Adipocyte (in vitro differentiated cells): ENCODE measurements around the gene KRT39.
A peak's percentile ranks its signal among the peaks of the same experiment; 100 is the strongest.

ENCODE experiments used
- DNase-seq: peaks from one replicate; pipeline ENCODE4 v3.0.0-alpha.2; 2015; ENCODE audit warnings: low read depth
- H3K27me3 ChIP-seq: replicated peaks from 2 replicates; pipeline ENCODE4 v1.7.0; 2013; ENCODE audit warnings: mild to moderate bottlenecking, low read length, moderate library complexity; ENCODE audit not compliant: control insufficient read depth, insufficient read depth
- H3K36me3 ChIP-seq: 2 replicates; pipeline ENCODE4 v1.7.0; 2013; ENCODE audit warnings: low read length, mild to moderate bottlenecking, moderate library complexity; ENCODE audit not compliant: control insufficient read depth, insufficient read depth, severe bottlenecking
- H3K4me1 ChIP-seq: 2 replicates; pipeline ENCODE4 v1.7.0; 2013; ENCODE audit warnings: mild to moderate bottlenecking, low read length, moderate library complexity; ENCODE audit not compliant: control insufficient read depth, insufficient read depth
- H3K4me3 ChIP-seq: 2 replicates; pipeline ENCODE4 v1.7.0; 2013; ENCODE audit warnings: mild to moderate bottlenecking, low read length, moderate library complexity
- H3K9ac ChIP-seq: 2 replicates; pipeline ENCODE4 v1.7.0; 2013; ENCODE audit warnings: mild to moderate bottlenecking, low read length, moderate library complexity
- H3K9me3 ChIP-seq: 2 replicates; pipeline ENCODE4 v1.7.0; 2013; ENCODE audit warnings: mild to moderate bottlenecking, low read length, moderate library complexity; ENCODE audit not compliant: control insufficient read depth

The KRT39 gene

GRCh38 chr17:40916366-40916765 is 50.4 kb downstream of the KRT39 start:
- Histone ChIP-seq H3K9ac (no peak overlapping the region), H3K4me1 (peaks cover 23% of the 10 kb centered on the region), H3K4me3 (no peak overlapping the region), H3K36me3 (no peaks in the 10 kb centered on the region), H3K9me3 (no peaks in the 10 kb centered on the region), H3K27me3 (no peaks in the 10 kb centered on the region)
- no peak for DNase-seq

GRCh38 chr17:40915721-40916256 is 51.0 kb downstream of the KRT39 start:
- no peak overlapping the region for H3K9ac ChIP-seq
- no peaks in the 10 kb centered on the region for H3K27me3 ChIP-seq
- no peaks in the 10 kb centered on the region for H3K9me3 ChIP-seq
- H3K36me3 ChIP-seq = no peaks in the 10 kb centered on the region
- H3K4me1 ChIP-seq = peaks cover 27% of the 10 kb centered on the region
- H3K4me3 ChIP-seq = no peak overlapping the region
- DNase-seq = peak; percentile 72

GRCh38 chr17:40915199-40915661 is 51.5 kb downstream of the KRT39 start:
- H3K27me3 ChIP-seq = no peaks in the 10 kb centered on the region
- no peaks in the 10 kb centered on the region for H3K9me3 ChIP-seq
- no peaks in the 10 kb centered on the region for H3K36me3 ChIP-seq
- DNase-seq = peak; percentile 86
- H3K4me1 ChIP-seq = peaks cover 32% of the 10 kb centered on the region
- no peak overlapping the region for H3K4me3 ChIP-seq
- no peak overlapping the region for H3K9ac ChIP-seq

- Histone ChIP-seq H3K9ac (no peak overlapping the region), H3K36me3 (no peaks in the 10 kb centered on the region), H3K4me1 (peaks cover 40% of the 10 kb centered on the region), H3K9me3 (no peaks in the 10 kb centered on the region), H3K4me3 (no peak overlapping the region), H3K27me3 (no peaks in the 10 kb centered on the region)
- no peak for DNase-seq
Measured at GRCh38 chr17:40914075-40914855, 52.5 kb downstream of the KRT39 start.

- Histone ChIP-seq H3K9me3 (no peaks in the 10 kb centered on the region), H3K4me1 (peaks cover 51% of the 10 kb centered on the region), H3K27me3 (no peaks in the 10 kb centered on the region), H3K4me3 (no peak overlapping the region), H3K36me3 (no peaks in the 10 kb centered on the region), H3K9ac (no peak overlapping the region)
- DNase-seq = no peak
Measured at GRCh38 chr17:40912486-40913210, 54.1 kb downstream of the KRT39 start.

- peak; percentile 84 for DNase-seq
- H3K27me3 ChIP-seq = no peaks in the 10 kb centered on the region
- H3K9ac ChIP-seq = peak overlapping the region; percentile 86
- H3K4me3 ChIP-seq = peak overlapping the region; percentile 64
- peaks cover 43% of the 10 kb centered on the region for H3K4me1 ChIP-seq
- H3K9me3 ChIP-seq = no peaks in the 10 kb centered on the region
- no peaks in the 10 kb centered on the region for H3K36me3 ChIP-seq
Measured at GRCh38 chr17:40910441-40910841, 56.3 kb downstream of the KRT39 start.

- H3K4me3 ChIP-seq = peak overlapping the region; percentile 64
- no peaks in the 10 kb centered on the region for H3K27me3 ChIP-seq
- DNase-seq = peak; percentile 84
Measured at GRCh38 chr17:40909755-40910154, 57.0 kb downstream of the KRT39 start.

GRCh38 chr17:40909351-40909750 is 57.4 kb downstream of the KRT39 start:
- H3K9ac ChIP-seq = peak overlapping the region; percentile 86
- H3K4me1 ChIP-seq = peaks cover 35% of the 10 kb centered on the region
- H3K27me3 ChIP-seq = no peaks in the 10 kb centered on the region
- DNase-seq = peak; percentile 99
- no peaks in the 10 kb centered on the region for H3K36me3 ChIP-seq
- H3K9me3 ChIP-seq = no peaks in the 10 kb centered on the region
- H3K4me3 ChIP-seq = peak overlapping the region; percentile 64

More at GRCh38 chr17:40909755-40910154, 57.0 kb downstream of the KRT39 start:
- H3K4me1 ChIP-seq = peaks cover 37% of the 10 kb centered on the region
- peak overlapping the region; percentile 86 for H3K9ac ChIP-seq
- no peaks in the 10 kb centered on the region for H3K36me3 ChIP-seq
- no peaks in the 10 kb centered on the region for H3K9me3 ChIP-seq
